ENCODE data around the gene RAB12. TPM values are rescaled to one million over a fixed set of nuclear protein-coding genes. Genes with fewer than 3 reads are reported as not detected.

The RAB12 gene, protein sequence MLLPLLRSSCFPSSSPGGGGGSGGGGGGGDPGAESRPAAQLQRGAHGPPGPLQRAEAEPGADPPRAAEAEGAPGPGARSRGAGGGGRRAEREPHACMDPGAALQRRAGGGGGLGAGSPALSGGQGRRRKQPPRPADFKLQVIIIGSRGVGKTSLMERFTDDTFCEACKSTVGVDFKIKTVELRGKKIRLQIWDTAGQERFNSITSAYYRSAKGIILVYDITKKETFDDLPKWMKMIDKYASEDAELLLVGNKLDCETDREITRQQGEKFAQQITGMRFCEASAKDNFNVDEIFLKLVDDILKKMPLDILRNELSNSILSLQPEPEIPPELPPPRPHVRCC
- 47.7 and 49.5 TPM in 2 replicates for total RNA-seq (2022)
- Bru-seq, nascent RNA, result percentile 92 among the genes with signal in this experiment
- BruChase-seq, experiment 1, labeled RNA remaining after a 6-hour chase, result percentile 88 among the genes with signal in this experiment
- percentile 90 among the genes with signal in this experiment for BruChase-seq, experiment 2, labeled RNA remaining after a 2-hour chase
- long read RNA-seq, partial matches to known transcripts, result 0 of 6 reads
- long read RNA-seq, other reads (novel, unspliced or antisense), result 6 of 6 reads

DNA sequence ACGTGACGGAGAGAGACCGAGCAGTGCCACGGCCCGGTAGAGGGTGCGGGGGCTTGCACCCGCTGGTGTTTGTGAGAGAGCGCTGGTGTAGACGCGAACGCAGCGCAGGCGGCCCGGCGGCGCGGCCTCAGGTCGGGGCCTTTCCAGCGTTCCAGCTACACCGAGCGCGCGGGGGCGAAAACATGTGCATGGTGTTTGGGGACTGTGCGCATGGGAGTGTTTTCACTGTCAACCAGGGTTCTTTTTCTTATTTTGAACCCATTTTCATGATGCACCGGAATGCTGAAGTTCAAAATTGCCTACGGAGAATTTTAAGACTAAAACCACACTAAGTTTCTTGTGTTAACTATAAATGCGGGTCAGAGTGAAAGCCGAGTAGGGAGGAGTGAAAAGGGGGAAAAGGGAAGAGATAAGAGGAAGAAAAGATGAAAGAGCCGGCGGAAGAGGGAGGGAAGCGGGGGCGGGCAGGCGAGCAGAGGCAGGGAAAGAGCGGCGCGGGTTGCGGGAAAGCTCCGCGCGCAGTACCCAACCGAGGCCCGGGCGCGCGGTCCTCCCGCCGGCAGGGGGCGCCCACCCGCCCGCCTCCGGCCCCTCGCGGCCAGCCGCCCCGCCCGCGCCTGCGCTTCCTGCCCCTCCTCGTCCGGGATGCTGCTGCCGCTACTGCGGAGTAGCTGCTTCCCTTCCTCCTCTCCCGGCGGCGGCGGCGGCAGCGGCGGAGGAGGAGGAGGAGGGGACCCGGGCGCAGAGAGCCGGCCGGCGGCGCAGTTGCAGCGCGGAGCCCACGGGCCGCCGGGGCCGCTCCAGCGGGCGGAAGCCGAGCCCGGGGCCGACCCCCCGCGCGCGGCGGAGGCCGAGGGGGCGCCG, at the start of gene RAB12:
TSS of gene RAB12 (plus strand) at position 643 of the 864 bp plus-strand sequence. CDS start at position 646, 3 bp downstream.
- intact Hi-C loops (cut with micrococcal nuclease; ENCODE audit: unreplicated experiment), result no loop called here
- Mint-ChIP-seq H3K4me1 (ENCODE audit: low read depth, unreplicated experiment) (peaks cover 27% of the 10 kb centered on the region), H3K9me3 (ENCODE audit: low read depth, unreplicated experiment) (no peaks in the 10 kb centered on the region), H3K4me3 (ENCODE audit: low read depth, unreplicated experiment) (peak within 1 kb of the TSS; percentile 64), H3K27me3 (ENCODE audit: unreplicated experiment) (peaks cover 20% of the 10 kb centered on the region), H3K36me3 (ENCODE audit: insufficient read depth, unreplicated experiment) (peaks cover 26% of the 10 kb centered on the region), H3K27ac (ENCODE audit: unreplicated experiment) (peak within 1 kb of the TSS; percentile 34)
- no TSS peak for BruUV-seq (replicated peaks)
- TF ChIP-seq CTCF (IDR thresholded peaks at IDR 0.05; ENCODE audit: unreplicated experiment), result peak; percentile 79
- peak; percentile 91 for DNase-seq
- CTCF ChIA-PET, result interaction anchor here (0.6 to 0.7 kb wide), 3 partner anchors 11 to 379 kb away, joined by 3 to 6 read pairs (median 4); no protein-coding TSS in a partner anchor

DNA sequence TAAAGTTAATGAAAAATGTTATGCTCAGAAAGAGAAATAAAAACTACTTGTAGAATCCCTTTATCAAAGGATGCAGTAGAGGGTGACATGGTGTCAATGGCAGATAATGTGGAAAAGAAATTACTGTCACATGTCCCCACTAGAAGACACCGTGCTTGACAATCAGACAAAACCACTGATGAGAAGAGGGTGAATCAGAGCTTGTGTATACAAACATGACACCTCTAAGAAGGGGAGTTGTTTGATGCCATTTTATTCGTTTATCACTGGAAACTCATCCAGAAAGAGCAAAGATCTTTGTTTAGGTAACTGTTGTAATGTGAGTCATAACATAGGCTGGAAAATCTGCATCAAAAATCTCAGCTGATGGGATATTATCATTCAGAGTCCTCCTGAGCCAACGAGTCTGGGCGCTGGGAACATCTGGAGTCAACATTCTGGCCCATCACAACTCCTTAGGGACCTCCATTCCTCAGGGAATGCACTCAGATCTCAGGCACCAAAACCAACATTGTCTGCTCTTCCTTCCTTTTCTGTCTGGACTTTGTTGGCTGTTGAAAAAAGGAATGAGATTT, 49.5 kb upstream of the RAB12 start:
- TF ChIP-seq CTCF (IDR thresholded peaks at IDR 0.05; ENCODE audit: unreplicated experiment), result no peak
- no TSS peak for BruUV-seq (replicated peaks)
- Mint-ChIP-seq H3K36me3 (ENCODE audit: insufficient read depth, unreplicated experiment) (no peaks in the 10 kb centered on the region), H3K27ac (ENCODE audit: unreplicated experiment) (no peak overlapping the region), H3K4me1 (ENCODE audit: low read depth, unreplicated experiment) (no peaks in the 10 kb centered on the region), H3K4me3 (ENCODE audit: low read depth, unreplicated experiment) (no peak overlapping the region), H3K27me3 (ENCODE audit: unreplicated experiment) (peaks cover 89% of the 10 kb centered on the region), H3K9me3 (ENCODE audit: low read depth, unreplicated experiment) (no peaks in the 10 kb centered on the region)
- no peak for DNase-seq
- CTCF ChIA-PET, result interaction anchor here (1.2 kb wide), 1 partner anchor 11 kb away, joined by 4 read pairs; no protein-coding TSS in a partner anchor
- intact Hi-C loops (cut with micrococcal nuclease; ENCODE audit: unreplicated experiment), result no loop called here

- CTCF ChIA-PET, result no interaction called here
- no peaks in the 10 kb centered on the region for H3K36me3 Mint-ChIP-seq (ENCODE audit: insufficient read depth, unreplicated experiment)
- no peak for DNase-seq
- H3K27ac Mint-ChIP-seq (ENCODE audit: unreplicated experiment), result no peak overlapping the region
- intact Hi-C loops (cut with micrococcal nuclease; ENCODE audit: unreplicated experiment), result no loop called here
- peaks cover 76% of the 10 kb centered on the region for H3K27me3 Mint-ChIP-seq (ENCODE audit: unreplicated experiment)
- H3K4me3 Mint-ChIP-seq (ENCODE audit: low read depth, unreplicated experiment), result no peak overlapping the region
- TF ChIP-seq CTCF (IDR thresholded peaks at IDR 0.05; ENCODE audit: unreplicated experiment), result no peak
- no TSS peak for BruUV-seq (replicated peaks)
- no peaks in the 10 kb centered on the region for H3K4me1 Mint-ChIP-seq (ENCODE audit: low read depth, unreplicated experiment)
- H3K9me3 Mint-ChIP-seq (ENCODE audit: low read depth, unreplicated experiment), result no peaks in the 10 kb centered on the region
Observed at GRCh38 chr18:8561123-8561910, 47.9 kb upstream of the RAB12 start.

All from Calu3 (cell line).